GM15510 (cell line): ENCODE measurements around the gene ATP10D.

ENCODE experiments used
- POLR2A ChIP-seq: IDR thresholded peaks from 3 replicates; pipeline ENCODE4 v1.6.1; 2011; ENCODE audit warnings: borderline replicate concordance; ENCODE audit not compliant: insufficient read length; ENCODE audit errors: extremely low read depth

Gene ATP10D

GRCh38 chr4:47642191-47642830 is 157.2 kb downstream of the ATP10D start:
- no peak for TF ChIP-seq POLR2A
